Heart left ventricle (tissue), 13 donors: ENCODE data around the gene CCDC112.

Source experiments
- CTCF ChIP-seq, 12 donors: fragments of 200-600 bp; sonication (generic) in 4 of 12; IDR thresholded peaks; one replicate each; pipeline versions ENCODE4 v1.5.0 to v1.8.0; 2018 to 2022; ENCODE audit warnings: antibody characterized with exemption in 12 of 12, mild to moderate bottlenecking in 5 of 12
- POLR2A ChIP-seq, 2 donors: fragments of 450-650 bp; IDR thresholded peaks; one replicate each; pipeline ENCODE4 v1.6.1; 2017; ENCODE audit warnings: antibody characterized with exemption in 2 of 2, mild to moderate bottlenecking in 2 of 2, moderate library complexity in 2 of 2
- donor health status: ischemic (EF 13 %, LVEDD 7.1; RV severe dilation, severe dysfunction).
- donor health status: DM: no; HTN: yes; CAD: no.
- donor health status: DM: no; HTN: no; CAD: no.
- donor health status: ischemic (EF 25% LVEDD 6.9; RV normal size, moderate dysfunction).
- donor health status: ischemic (EF 25% LVEDD 5.7; RV mildly dilated, moderate dysfunction).
- donor health status: ischemic (EF 35%, LVEDD 5.7; RV mildly dilated, moderate dysfunction).
- donor health status: nonischemic (EF 11% LVEDD 7.7; RV severe dilation, severe dysfunction).
- donor health status: DM: yes; HTN: yes; CAD: no.
- donor health status: PGD.
- donor health status: ischemic (EF 29% LVEDD 5.4; RV normal size, mild dysfunction).
- donor health status: nonischemic (EF 23%, LVEDD 6.1; RV moderate dilation, normal function).

DNA sequence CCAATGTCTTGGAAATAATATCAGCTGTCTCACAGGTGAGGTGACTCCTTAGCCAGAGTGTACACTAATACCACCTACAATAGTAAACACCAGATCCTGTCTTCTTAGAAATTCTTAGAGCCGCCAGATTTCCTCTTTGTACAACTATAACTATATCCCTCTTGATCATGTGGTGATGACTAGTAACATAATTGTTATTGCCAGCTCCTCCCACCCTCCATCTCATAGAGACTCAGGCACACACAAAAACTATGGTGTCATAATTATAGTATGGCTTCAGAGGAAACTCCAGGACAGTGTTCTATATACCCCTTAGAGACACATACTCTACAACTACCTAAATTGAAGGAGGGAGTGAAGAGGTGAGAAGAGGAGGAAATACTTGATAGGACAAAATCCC lies 66.8 kb downstream of the CCDC112 start:
- no peak for TF ChIP-seq CTCF (IDR thresholded peaks at IDR 0.05)
- no peak for TF ChIP-seq POLR2A (IDR thresholded peaks at IDR 0.05)
